ENCODE data around the gene MICAL2. TPM values are rescaled to one million over a fixed set of nuclear protein-coding genes. Genes with fewer than 3 reads are reported as not detected.

MICAL2 gene
- total and polyA plus RNA-seq, 2 donors = 17.3 to 26.8 TPM

GRCh38 chr11:12301379-12301778 is 191.0 kb downstream of the MICAL2 start:
- WGBS = over 99% methylated on average over 3 of the region's 3 CpGs

GRCh38 chr11:12303421-12304149 is 193.2 kb downstream of the MICAL2 start:
- 95% methylated on average over 2 of the region's 2 CpGs for WGBS
- no peak overlapping the region for H3K4me3 ChIP-seq (ENCODE audit: low read length in 2 of 2)
- H3K4me1 ChIP-seq (ENCODE audit: control insufficient read depth in 2 of 2, insufficient read depth in 2 of 2, low read length in 2 of 2) = no peaks in the 10 kb centered on the region
- H3K27me3 ChIP-seq (ENCODE audit: control insufficient read depth in 2 of 2, insufficient read depth in 1 of 2, low read length in 1 of 2) = no peaks in the 10 kb centered on the region
- no peak overlapping the region for H3K27ac ChIP-seq (ENCODE audit: low read depth in 1 of 2, low read length in 1 of 2)
- H3K9me3 ChIP-seq (ENCODE audit: control insufficient read depth in 2 of 2, insufficient read depth in 1 of 2, low read length in 1 of 2) = no peaks in the 10 kb centered on the region
- no peak for DNase-seq (ENCODE audit: low read depth in 6 of 9, low spot score in 9 of 9)
- no peaks in the 10 kb centered on the region for H3K36me3 ChIP-seq (ENCODE audit: control insufficient read depth in 2 of 2, insufficient read depth in 2 of 2, low read length in 1 of 2)

More at GRCh38 chr11:12301379-12301778, 191.0 kb downstream of the MICAL2 start:
- Histone ChIP-seq H3K4me3 (ENCODE audit: low read length in 2 of 2) (no peak overlapping the region), H3K27ac (ENCODE audit: low read depth in 1 of 2, low read length in 1 of 2) (no peak overlapping the region), H3K4me1 (ENCODE audit: control insufficient read depth in 2 of 2, insufficient read depth in 2 of 2, low read length in 2 of 2) (no peaks in the 10 kb centered on the region), H3K36me3 (ENCODE audit: control insufficient read depth in 2 of 2, insufficient read depth in 2 of 2, low read length in 1 of 2) (no peaks in the 10 kb centered on the region), H3K9me3 (ENCODE audit: control insufficient read depth in 2 of 2, insufficient read depth in 1 of 2, low read length in 1 of 2) (no peaks in the 10 kb centered on the region), H3K27me3 (ENCODE audit: control insufficient read depth in 2 of 2, insufficient read depth in 1 of 2, low read length in 1 of 2) (no peaks in the 10 kb centered on the region)
- DNase-seq (ENCODE audit: low read depth in 6 of 9, low spot score in 9 of 9) = no peak

- WGBS = 95% methylated on average over 2 of the region's 2 CpGs
- no peak for DNase-seq (ENCODE audit: low read depth in 6 of 9, low spot score in 9 of 9)
- no peaks in the 10 kb centered on the region for H3K9me3 ChIP-seq (ENCODE audit: control insufficient read depth in 2 of 2, insufficient read depth in 1 of 2, low read length in 1 of 2)
- H3K4me1 ChIP-seq (ENCODE audit: control insufficient read depth in 2 of 2, insufficient read depth in 2 of 2, low read length in 2 of 2) = no peaks in the 10 kb centered on the region
- H3K4me3 ChIP-seq (ENCODE audit: low read length in 2 of 2) = no peak overlapping the region
- H3K27ac ChIP-seq (ENCODE audit: low read depth in 1 of 2, low read length in 1 of 2) = no peak overlapping the region
- no peaks in the 10 kb centered on the region for H3K36me3 ChIP-seq (ENCODE audit: control insufficient read depth in 2 of 2, insufficient read depth in 2 of 2, low read length in 1 of 2)
- no peaks in the 10 kb centered on the region for H3K27me3 ChIP-seq (ENCODE audit: control insufficient read depth in 2 of 2, insufficient read depth in 1 of 2, low read length in 1 of 2)
Observed at GRCh38 chr11:12306830-12307229, 196.4 kb downstream of the MICAL2 start.

DNA sequence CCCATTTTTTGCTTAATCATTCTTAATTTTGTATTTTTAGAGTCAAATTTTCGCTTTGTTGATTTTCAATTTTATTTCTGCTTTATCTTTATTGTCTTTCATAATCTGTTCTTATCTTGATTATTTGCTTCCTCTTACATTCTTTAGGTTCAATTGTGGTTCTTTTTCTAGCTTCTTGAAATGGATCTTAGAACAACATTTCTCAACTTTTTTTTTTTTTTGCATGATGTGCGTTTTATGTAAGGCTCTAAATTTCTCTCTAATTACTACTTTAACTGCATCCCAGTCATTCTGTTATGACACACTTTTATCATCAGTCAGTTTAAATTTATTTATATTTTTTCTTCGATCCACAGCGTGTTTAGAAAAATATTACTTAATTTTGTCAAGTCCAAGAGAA is 201.7 kb downstream of the MICAL2 start:
- WGBS = 96% methylated on average over 4 of the region's 4 CpGs
- Histone ChIP-seq H3K27ac (ENCODE audit: low read depth in 1 of 2, low read length in 1 of 2) (no peak overlapping the region), H3K27me3 (ENCODE audit: control insufficient read depth in 2 of 2, insufficient read depth in 1 of 2, low read length in 1 of 2) (no peaks in the 10 kb centered on the region), H3K9me3 (ENCODE audit: control insufficient read depth in 2 of 2, insufficient read depth in 1 of 2, low read length in 1 of 2) (no peaks in the 10 kb centered on the region), H3K36me3 (ENCODE audit: control insufficient read depth in 2 of 2, insufficient read depth in 2 of 2, low read length in 1 of 2) (no peaks in the 10 kb centered on the region), H3K4me3 (ENCODE audit: low read length in 2 of 2) (no peak overlapping the region), H3K4me1 (ENCODE audit: control insufficient read depth in 2 of 2, insufficient read depth in 2 of 2, low read length in 2 of 2) (no peaks in the 10 kb centered on the region)
- no peak for DNase-seq (ENCODE audit: low read depth in 6 of 9, low spot score in 9 of 9)

Other genes with a start within 250 kb of the MICAL2 start
- 7.5 TPM for gene DKK3, start 102.0 kb upstream of the MICAL2 start, total RNA-seq
- gene DKK3, start 102.0 kb upstream of the MICAL2 start, polyA plus RNA-seq = 12.8 TPM

Measured in thymus (tissue), 11 donors.